ENCODE data around the gene DENND1A.

Gene DENND1A

GRCh38 chr9:123480096-123480495, 449.8 kb downstream of the DENND1A start:
- no peak for TF ChIP-seq CTCF (IDR thresholded peaks at IDR 0.05; ENCODE audit: insufficient read depth, missing control alignments)
- FAIRE-seq (no peak), DNase-seq (ENCODE audit: insufficient read length, low spot score) (no peak)

- FAIRE-seq = no peak
- TF ChIP-seq CTCF (IDR thresholded peaks at IDR 0.05; ENCODE audit: insufficient read depth, missing control alignments) = no peak
- no peak for DNase-seq (ENCODE audit: insufficient read length, low spot score)
Observed at GRCh38 chr9:123478967-123479602, 450.8 kb downstream of the DENND1A start.

DNA sequence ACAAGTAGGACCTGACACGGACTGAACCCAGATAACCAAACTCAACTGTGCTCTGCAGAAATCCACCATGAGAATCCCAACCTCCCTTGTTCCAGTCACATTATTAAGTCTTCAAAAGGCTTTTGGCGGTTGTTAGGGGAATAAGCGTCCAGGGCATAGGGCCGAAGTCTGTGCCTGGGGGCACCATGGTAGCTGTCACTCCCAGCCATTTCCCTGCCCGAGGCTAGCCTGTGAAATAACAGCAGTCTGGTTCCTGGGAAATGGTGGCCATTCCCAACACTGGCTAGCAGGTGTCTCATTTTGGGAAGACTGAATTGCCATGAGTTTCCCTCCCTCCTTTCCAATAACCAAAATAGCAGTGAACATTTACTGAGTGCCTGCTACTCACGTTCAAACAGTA, 451.8 kb downstream of the DENND1A start:
- no peak for FAIRE-seq
- DNase-seq (ENCODE audit: insufficient read length, low spot score) = no peak
- TF ChIP-seq CTCF (IDR thresholded peaks at IDR 0.05; ENCODE audit: insufficient read depth, missing control alignments) = no peak

- no peak for FAIRE-seq
- no peak for DNase-seq (ENCODE audit: insufficient read length, low spot score)
- no peak for TF ChIP-seq CTCF (IDR thresholded peaks at IDR 0.05; ENCODE audit: insufficient read depth, missing control alignments)
Observed at GRCh38 chr9:123475407-123475806, 454.5 kb downstream of the DENND1A start.

DNA sequence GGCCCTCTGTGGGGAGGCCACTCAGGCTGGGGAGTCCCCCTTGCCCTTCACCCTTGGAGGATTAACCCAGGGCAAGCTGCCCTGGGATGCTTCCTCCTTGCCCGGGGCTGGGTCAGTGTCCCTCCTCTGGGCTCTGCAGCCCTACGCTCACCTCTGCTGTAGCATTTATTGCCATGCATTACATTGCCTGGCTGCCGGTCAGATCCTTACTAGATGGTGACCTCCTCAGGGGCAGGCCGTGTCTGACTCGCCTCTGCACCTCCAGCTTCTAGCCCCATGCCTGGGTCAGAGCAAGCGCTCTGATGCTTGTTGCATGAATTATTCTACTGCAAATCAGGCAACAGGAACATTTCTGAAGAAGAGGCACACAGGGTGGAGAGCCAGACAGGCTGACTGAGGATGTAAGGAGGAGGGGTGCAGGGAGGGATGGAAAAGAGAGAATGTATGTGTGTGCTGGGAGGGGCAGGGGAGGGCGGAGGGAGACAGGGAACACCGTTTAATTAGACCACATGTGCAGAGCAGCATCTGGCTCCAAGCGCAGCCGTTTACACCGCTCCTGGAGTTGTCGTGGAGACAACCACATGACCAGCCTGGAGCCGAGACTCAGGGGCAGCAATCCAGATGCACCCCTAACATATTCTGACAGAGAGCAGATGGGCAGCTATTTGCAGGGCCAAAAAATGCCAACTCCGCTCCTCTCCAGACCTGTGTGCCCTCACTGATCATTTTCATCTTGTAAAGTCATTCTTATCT, 456.9 kb downstream of the DENND1A start:
- DNase-seq (ENCODE audit: insufficient read length, low spot score) (no peak), FAIRE-seq (no peak)
- no peak for TF ChIP-seq CTCF (IDR thresholded peaks at IDR 0.05; ENCODE audit: insufficient read depth, missing control alignments)

- DNase-seq (ENCODE audit: insufficient read length, low spot score) = no peak
- no peak for TF ChIP-seq CTCF (IDR thresholded peaks at IDR 0.05; ENCODE audit: insufficient read depth, missing control alignments)
- FAIRE-seq = no peak
Observed at GRCh38 chr9:123471843-123472570, 457.9 kb downstream of the DENND1A start.

Measured in D721Med (cell line).